GM20431 (cell line): ENCODE results near the gene OMP.

Experiments
- in situ Hi-C: fragments of 300-500 bp; cut with MseI, MboI; formaldehyde crosslinking; loops from one replicate; pipeline ENCODE4 v1.15.0; 2020; ENCODE audit warnings: low sequenced_read_pairs; ENCODE audit not compliant: unreplicated experiment

The OMP gene

DNA sequence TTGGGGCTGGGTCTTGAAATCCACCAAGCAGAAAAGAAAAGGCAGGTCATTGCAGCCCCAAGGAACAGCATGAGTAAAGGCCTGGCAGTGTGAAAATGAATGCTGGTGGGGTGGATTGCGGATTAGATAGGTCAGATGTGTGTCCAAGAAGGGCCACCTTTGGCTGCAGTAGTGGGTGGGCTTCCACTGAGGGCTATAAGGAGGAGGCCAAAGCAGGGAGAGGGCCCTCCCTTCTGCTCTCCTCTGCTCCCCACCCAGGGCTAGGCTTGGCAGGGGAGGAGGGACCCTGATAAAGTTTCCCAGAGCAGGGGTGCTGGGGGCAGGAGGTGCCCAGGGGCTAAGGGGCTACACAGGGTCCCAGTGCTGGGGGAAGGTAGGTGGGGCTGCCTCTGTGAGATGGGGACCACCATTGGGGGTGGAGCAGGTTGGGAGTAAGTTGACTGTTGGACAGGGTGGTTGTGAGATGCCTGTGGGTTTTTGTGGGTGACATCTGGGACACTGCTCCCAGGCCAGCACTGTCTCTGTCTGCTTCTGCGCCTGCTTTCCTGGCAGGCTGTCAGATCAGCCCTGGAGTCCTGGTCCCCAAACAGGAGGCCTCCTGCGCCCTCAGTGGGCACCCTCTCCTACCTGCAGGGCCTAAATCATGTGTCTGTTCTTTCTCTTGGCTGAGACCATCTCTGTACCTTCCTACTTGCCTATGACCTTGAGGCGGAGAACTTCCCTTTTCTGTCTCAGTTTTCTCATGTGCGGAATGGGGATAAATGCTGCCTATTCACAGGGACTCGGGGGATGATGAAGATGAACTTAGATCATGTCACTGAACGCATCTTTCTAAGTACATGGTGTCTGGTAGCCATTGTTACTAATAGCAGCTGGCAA lies 33.9 kb upstream of the OMP start:
- in situ Hi-C loops = no loop called here

DNA sequence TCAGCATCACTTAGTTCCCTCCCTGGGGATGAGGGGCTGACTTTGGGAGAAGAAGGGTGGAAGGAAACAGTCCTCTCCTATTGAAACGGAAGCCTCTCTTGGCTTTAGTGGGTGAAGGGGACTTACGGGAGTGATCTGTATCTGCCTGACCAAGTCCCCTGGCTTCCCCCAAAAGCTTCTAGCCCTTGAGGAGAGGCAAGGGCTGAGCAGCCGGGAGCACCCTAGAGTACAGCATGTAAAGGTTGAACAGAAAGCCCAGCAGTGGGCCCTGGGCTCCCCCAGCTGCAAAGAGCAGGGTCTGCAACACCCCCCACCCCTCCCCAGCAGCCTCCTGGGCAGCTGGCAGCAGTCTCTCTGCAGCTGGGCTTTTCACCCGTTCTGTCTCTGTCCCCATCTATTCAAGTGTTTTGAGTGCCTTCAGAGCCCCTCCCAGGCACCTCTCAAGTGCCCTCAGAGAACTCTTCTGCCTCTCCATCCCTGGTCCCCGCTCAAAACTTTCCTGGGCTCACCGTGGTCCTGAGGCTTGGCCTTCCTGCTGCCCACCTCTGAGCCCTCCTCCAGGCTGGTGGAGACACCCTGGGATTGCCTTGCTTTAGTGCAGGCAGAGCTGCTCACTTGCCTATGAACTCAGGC lies 33.2 kb upstream of the OMP start:
- in situ Hi-C loops = no loop called here

DNA sequence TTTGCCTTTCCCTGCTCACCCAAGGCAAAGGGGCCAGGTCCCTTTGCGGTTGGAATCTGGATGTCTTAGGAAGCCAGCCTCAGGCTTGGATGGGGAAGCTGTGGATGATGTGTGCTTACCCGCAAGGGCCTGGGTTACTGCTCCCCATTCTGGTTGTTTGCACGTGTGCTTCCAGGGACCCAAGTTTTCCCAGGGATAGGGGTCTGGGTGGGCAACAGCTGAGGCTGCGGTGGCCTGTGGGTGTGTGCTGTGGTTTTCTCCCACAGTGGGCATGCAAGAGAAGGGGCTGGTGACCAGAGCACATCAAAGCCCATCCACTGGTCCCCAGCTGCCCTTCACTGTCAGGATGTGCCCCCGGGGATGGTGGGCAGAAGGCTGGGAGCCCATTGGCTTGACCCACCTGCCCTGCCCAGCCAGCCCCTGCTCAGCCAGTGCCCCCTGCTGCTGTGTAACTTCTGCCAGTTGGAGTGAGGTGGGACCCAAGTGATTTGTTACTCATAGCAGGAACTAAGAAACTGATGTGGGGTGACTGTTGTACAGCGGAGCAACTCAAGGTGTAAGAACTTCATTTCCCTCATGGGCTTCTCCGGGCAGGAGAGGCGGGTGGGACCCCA lies 32.6 kb upstream of the OMP start:
- in situ Hi-C loops = no loop called here

DNA sequence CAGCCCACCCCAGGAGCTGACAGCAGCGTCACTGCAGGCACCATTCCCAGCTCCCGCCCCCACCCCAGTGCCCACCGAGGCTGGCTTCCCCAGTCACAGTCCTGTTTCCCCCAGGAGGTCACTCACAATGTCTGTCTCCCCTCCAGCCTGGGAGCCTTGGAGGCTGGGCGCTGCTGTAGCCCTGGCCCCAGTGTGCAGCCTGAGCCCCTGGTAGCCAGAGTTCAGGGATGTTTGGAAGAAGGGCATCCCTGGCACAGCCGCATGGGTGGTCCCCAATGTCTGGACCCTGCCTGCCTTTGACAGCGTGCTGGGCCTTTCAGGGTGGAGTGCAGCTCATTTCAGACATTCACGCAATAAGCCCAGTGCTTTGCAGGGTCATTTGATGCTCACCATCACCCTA lies 31.6 kb upstream of the OMP start:
- in situ Hi-C loops = no loop called here

DNA sequence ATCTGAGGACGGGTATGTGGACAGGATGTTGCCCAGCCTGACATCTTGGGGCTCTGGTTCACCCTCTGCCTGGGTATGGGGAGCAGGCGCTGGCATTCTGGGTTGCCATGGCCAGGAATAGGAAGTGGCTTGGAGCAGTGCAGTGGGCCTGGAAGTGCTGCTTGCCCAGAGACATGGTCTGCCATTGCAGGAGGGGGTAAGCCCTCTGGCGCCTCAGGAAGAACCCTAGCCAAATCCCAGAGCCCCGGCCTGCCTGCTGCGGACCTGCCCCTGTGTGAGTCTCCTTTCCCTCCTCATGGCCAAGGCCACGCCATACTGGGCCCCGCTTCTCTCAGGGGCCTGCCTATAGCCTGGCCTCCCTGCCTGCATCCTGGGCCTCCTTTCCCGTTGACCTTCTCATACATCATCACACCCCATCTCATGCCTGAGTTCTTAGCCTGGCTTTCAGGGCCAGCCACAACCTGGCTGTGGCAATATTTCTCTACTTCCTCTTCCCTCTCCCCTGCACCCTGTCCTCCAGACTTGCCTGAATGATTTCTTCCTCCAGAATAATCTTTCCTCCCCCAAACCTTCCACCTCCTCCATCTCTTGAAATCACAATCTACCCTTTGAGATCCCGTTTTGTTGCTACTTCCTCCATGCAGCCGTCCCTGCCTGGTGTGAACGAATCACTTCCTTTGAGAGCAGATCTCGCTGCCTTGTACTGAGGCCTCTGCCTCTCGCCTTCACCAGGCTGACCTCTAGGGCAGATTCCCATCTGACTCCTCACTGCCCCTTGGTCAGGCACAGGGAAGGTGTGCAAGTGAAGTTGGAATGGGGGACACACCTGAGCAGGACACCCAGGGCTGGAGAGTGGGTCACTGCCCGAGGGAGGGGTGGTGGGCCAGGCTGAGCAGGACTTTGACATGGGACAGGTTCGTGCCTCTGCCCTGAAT lies 30.7 kb upstream of the OMP start:
- in situ Hi-C loops = no loop called here

GRCh38 chr11:77072851-77073327 lies 29.8 kb upstream of the OMP start:
- in situ Hi-C loops = no loop called here

DNA sequence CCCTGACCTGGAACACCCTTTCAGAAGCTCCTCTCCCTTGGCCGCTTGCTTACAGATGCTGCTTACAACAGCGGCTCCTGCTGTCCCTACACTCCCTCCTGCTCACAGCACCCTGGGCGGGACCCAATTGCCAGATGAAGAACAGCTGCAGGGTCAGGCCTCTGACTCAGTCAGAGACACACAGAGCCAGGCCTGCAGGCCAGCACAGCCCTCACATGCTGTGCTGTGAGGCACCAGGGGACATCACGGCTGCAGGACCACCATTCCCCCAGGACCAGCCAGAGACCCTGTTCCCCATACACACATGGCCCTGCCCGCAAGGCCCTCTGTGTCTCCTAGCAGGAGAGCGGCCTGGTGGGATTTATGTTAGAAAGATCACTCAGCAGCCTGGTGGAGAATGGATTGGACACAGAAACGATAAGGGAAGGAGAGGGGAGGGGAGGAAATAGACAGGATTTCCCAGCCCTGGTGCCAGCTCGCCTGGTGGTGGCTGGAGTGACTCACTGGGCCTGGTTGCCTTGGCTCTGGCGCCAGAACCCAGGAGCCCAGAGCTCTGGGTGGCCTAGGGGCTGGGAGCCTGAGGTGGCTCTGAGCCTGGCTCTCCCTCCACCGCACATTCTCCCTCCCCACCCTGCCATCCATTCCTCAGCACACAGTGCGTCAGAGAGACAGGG lies 29.2 kb upstream of the OMP start:
- in situ Hi-C loops = no loop called here

GRCh38 chr11:77074205-77074604 lies 28.4 kb upstream of the OMP start:
- in situ Hi-C loops = no loop called here

GRCh38 chr11:77074626-77075221 lies 27.9 kb upstream of the OMP start:
- in situ Hi-C loops = no loop called here

- in situ Hi-C loops = no loop called here
These were observed 27.2 kb upstream of the OMP start for GRCh38 chr11:77075425-77075905.

- in situ Hi-C loops = no loop called here
These were observed 23.0 kb upstream of the OMP start for GRCh38 chr11:77079666-77080065.

GRCh38 chr11:77080643-77081210 lies 21.9 kb upstream of the OMP start:
- in situ Hi-C loops = no loop called here

- in situ Hi-C loops = no loop called here
These were observed 21.2 kb upstream of the OMP start for GRCh38 chr11:77081381-77081851.

DNA sequence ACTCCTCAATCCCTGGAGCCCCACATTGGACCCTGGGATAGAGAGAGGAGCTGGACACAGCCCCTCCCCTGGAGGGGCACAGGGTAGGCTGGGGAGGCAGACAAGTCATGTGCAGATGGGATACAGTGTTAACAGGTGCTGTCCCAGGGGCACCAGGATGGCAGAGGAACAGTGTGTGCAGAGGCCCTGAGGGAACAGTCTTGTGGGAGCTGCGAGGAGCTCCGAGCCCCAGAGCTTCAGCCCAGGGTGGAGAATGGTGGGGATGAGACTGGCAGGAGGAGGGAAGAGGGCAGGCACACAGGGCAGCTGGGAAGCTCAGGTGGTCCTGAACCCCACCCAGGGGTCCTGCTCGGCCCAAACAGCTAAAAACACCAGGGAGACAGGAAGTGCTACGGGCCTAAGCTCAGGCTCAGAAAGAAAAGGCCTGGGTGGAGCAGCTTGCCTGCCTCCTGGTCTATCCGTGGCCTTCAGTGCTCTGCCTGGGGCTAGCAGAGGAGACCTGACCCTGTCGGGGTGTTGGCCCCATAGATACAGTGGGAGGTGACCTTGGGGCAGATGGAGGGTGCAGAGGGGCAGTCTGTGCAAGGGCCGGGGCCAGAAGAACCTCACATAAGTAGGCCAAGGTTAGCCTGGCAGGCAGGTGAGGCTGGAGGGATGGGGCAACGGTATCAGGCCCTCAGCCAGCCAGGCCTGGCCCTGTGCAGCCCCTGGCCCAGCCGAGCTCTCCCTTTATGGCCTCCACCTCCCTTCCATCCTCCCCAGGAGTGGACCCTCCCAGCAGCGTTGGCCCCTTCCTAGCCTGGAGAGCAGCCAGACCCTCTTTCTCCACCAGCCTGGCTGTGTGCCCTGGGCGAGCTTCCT lies 20.4 kb upstream of the OMP start:
- in situ Hi-C loops = no loop called here

- in situ Hi-C loops = no loop called here
These were observed 19.6 kb upstream of the OMP start for GRCh38 chr11:77082838-77083565.

GRCh38 chr11:77083566-77084245 lies 18.9 kb upstream of the OMP start:
- in situ Hi-C loops = no loop called here
